Activated CD4-positive, alpha-beta T cell treated with anti-CD3 and anti-CD28 coated beads, Interleukin-2, amount 50 U/mL, for 16 hours (primary cell): ENCODE results near the gene GIMAP5.
"Not testable (repeated sequence)": the region's sequence is repeated elsewhere in the genome, so short reads cannot be mapped to it uniquely, and the experiment has no call there.

Source experiments
- DNase-seq: peaks from one replicate; pipeline ENCODE4 v3.0.0-alpha.2; 2020

Gene GIMAP5

DNA sequence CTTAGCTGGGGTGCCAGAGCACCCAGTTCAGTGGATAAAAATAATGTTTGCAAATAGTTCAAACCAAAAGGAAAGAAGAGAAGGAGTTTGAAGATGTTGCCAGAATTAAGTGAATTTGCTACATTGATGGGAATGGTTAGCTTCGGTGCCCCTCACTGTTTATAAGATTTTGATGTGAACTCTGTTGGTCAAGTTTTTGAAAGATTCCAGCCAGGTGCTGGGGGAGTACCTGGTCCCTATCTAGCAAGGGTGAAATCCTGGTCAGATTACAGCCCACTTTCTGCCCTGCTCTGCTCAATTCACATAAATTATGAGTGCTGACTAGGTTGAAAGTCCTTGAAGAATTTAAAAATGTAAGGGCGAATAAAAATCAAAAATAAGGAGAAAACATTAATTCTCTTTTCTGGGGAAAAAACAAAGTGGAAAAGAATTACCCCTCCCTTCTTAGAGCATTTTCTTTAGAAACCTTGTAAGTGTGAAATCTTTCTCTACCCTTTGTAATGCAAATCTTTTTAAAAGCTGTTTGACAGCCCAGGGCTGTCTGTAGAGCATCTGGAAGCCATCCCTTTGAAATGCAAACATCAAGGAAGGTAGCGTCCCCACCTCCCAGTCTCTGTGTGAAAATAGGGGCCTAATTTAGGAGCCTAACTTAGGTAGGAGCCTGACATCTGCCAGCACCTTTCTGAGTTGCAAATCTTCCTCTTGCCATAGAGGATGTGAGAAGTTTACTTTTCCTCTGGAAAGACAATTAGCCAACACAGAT lies 1.4 kb upstream of the GIMAP5 start:
- DNase-seq: no peak

DNA sequence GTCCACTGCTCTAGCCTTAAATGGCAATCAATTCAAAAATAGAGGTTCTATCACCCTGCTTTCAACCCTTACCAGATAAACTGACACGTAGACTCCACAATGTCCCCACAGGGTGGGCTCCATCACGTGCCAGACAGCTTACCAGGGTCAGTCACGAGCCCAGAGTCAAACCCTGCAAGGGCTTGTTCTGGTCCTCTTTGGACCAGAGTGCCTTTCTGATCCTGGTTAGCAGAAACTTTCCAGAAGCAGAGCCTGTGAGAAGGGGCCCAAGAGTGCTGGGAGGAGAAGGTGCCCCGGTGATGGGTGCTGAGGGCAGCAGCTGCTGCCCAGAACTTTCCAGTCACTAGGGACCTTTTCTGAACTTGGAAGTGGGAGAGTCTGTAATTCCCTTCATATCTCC lies 354 bp upstream of the GIMAP5 start:
- no peak for DNase-seq

DNA sequence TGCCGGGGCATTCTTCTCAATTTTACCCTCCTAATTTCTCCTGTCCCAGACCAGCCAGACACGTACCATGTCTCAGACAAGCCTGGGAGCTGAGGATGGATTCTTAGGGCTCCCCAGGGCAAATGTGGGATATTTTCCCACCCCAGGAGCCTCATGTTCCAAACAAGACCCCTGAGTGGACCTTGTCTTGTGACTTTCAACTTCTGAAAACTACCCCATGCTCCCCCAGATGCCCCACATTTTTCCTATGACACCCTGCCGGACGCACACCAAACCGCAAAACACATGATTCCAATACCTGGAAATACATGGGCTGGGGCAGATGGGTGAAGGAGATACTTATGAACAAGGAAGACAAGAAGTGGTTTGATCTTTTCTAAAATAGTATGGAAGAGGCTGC lies 874 bp downstream of the GIMAP5 start:
- no peak for DNase-seq

DNA sequence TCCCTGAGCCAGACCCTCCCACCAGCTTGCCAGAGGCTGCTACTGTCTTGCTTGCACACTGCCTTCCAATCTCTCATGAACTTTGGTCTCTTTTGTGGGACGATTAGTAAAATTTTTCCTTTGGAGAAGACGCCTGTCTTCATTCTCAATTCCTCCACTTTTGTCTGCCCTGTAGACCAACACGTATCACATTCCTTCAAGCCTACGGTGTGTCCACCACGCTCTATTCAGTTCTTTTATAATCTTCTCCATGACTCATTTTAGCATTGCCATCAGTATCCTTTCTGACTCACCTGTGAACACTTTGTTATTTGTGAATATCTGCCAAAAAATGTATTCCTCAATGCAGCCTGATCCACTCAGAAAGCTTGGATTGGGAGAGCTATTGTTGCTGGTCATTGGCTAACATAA lies 1.4 kb downstream of the GIMAP5 start:
- peak; percentile 57 for DNase-seq

DNA sequence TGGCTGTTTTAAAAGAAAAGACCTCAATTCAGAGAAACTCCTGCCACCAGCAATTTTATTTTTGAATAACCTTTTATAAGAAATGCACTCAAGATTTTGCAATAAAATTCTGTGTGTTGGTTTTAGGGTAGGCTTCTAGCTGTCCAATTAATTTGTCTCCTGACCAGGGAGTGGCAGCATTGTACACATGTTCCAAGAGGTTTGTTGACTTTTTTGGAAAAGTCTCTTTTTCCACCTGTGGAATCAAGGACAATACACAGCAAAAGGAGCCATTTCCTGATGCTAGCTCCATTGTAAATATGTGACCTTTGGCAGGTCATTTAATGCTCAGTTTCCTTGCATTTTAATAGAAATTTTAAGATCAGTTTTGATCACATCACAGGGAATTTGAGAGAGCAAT lies 1.8 kb downstream of the GIMAP5 start:
- no peak for DNase-seq

DNA sequence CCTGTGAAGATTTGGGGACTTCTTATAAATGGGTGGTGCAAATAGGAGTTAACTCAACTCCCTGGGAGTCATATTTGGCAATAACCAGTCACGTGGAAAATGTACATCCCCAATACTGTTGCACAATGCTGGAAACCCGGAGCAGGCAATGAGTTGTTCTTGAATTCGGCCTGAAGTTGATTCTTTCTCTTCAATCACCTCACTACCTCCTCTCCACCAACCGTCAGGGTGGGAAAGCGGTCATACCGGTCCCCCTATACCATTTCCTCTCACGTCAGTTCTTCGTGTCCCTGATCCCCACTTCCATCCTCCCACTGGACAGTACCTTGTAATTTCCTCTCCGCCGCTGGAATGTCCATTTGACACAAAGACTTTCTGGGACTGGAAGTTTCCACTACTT lies 2.8 kb downstream of the GIMAP5 start:
- DNase-seq: no peak

DNA sequence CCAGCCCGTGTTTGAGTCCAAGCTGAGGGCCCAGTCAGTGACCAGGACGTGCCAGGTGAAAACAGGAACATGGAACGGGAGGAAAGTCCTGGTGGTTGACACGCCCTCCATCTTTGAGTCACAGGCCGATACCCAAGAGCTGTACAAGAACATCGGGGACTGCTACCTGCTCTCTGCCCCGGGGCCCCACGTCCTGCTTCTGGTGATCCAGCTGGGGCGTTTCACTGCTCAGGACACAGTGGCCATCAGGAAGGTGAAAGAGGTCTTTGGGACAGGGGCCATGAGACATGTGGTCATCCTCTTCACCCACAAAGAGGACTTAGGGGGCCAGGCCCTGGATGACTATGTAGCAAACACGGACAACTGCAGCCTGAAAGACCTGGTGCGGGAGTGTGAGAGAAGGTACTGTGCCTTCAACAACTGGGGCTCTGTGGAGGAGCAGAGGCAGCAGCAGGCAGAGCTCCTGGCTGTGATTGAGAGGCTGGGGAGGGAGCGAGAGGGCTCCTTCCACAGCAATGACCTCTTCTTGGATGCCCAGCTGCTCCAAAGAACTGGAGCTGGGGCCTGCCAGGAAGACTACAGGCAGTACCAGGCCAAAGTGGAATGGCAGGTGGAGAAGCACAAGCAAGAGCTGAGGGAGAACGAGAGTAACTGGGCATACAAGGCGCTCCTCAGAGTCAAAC lies 5.2 kb downstream of the GIMAP5 start:
- DNase-seq: no peak

DNA sequence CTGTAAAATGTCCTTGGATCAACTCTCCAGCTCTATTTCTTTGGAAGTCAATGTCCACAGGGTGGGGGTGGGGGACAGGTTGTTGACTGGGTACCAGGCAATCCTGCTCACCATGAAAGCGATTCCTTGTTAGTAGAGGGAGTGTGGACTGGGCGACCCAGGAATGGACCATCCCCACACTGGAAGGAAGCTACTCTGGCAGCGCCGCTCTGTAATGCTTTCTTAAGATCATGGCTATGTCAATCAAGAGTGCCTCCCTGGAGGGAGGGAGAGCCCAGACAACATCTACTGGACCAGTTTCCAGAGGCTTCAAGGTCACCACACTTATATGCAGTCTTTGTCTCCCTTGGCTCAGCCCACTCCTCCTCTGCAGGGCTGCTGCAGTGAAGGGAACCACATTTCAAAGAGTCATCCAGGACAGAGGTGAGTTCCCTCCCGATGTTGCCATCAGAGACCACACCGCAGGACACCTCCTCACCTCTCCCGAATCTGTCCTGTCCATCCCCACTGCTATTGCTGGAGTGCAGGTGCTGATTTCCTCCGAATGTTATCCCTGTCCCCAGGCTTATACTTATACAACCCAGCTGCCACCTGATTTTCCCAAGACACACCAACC lies 6.9 kb downstream of the GIMAP5 start:
- DNase-seq: no peak

DNA sequence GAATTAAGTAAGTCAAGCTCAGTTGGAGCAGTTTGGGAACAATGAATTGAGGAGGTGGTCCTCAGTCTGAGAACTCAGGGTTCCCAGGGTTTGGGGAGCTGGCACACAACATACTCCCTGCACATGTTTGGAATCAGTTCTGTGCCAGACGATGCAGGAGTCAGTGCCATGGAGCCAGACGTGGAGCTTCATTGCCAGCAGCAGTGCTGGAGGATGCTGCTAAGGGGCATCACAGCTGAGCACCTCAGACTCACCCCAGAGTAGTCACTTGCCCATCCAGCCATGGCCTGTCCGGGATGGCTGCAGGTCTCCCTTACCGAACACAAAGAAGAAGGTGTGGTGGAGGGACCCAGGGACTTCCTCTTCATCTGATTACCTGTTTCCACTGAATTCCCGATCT lies 7.9 kb downstream of the GIMAP5 start:
- DNase-seq: no peak

DNA sequence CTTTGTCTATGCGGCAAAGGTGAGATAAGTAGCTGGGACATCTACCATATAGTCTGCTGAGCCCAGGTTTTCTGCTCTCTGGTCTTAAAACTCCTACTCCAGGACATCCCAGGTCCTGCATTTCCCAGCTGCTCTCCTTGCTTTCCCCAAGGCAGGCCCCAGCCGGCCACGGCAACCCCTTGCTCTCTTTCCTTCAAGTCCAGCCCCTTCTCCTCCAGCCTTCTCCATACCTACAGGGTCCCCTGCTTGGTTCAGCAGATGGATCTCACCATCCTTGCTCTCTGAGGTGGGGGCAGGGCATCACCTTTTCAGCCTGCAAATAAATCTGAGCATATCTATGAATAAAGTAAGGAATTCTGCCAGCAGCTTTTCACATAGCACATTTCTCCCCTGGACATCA lies 8.7 kb downstream of the GIMAP5 start:
- DNase-seq: no peak

DNA sequence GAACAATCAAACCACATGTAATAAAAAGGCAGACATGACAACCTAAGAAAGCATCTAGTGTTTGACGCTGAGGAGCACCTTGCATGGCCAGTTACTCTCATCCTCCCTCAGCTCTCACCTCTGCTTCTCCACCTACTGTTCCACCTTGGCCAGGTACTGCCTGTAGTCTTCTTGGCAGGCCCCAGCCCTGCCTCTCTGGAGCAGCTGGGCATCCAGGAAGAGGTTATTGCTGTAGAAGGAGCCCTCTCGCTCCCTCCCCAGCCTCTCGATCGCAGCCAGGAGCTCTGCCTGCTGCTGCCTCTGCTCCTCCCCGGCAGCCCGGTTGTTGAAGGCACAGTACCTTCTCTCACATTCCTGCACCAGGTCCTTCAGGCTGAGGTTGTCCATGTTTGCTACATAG lies 9.7 kb downstream of the GIMAP5 start:
- DNase-seq: no peak

DNA sequence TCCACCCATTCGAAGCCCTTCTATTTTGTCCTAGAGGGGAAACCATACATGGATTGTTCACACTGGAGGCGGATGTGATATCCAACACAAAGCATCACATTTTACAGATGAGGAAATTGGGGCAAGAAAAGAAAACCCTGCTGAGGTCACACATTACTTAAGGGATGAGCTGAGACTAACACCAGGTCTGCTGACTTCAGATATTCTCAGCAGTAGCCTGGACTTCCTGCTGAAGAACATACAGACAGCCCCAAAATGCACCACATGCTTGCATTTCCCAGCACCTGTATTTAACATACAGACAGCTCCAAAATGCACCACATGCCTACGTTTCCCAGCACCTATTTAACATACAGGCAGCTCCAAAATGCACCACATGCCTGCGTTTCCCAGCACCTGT lies 11.2 kb downstream of the GIMAP5 start:
- no peak for DNase-seq

DNA sequence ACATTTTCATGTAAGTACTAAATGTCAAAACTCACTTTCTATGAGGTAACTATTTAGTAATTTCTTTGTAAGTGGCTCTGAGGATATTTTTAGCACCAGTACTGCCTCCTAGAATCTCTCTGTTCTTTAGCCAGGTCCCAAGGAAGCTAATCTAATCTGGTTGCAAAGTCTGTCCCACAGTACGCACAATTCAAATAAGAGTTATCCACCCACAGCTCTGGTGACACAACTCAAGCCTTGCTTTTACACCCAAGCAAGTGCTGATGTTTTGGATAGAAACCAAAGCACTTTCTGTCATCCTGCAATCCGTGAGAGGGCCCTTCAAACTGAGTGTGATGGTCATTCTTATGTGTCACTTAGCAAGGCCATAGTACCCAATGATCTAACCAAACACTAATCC lies 14.5 kb downstream of the GIMAP5 start:
- DNase-seq: no peak

DNA sequence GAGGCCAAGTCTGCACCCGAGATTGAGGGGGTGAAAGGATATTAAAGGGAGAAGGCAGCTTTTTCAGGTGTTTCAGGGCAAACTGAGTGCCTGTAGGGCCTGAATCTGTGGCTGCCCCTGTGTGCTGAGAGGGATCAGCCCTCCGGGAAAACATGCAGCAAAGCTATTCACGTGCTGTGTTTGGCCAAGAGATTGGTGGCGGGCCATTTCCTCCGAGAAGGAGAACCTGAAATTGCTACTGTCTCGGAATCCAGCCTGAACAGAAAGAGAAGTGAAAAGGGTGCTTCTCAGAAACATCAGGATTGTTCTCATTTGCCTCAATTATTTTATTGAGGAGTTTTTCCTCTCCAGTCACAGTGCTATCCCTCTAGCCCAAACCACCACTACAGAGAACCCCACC lies 16.0 kb downstream of the GIMAP5 start:
- no peak for DNase-seq

DNA sequence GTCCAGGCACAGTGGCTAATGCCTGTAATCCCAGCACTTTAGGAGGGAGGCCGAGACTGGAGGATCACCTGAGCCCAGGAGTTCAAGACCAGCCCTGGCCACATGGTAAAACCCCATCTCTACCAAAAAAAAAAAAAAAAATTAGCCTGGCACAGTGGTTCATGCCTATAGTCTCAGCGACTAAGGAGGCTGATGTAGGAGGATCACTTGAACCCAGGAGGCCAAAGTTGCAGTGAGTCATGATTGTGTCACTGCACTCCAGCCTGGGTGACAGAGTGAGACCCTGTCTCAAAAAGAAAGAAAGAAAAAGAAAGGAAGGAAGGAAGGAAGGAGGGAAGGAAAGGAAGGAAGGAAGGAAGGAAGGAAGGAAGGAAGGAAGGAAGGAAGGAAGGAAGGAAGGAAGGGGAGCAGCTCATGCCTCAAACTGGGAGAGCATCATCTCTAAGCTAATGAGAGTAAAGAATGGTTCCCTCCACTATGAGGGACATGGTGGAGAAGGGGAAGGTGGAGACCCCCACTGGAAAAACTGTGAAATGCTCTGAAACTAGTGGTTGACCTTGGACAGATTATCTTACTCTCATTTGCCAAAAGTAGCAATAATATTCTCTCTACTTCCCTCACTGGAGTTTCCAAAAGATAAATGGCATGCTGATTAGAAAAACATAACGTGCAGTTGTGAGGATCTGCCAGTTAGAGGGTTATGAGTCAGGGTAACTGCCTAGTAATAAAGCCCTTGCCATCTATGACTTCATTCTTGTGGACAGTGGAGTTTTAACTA lies 16.8 kb downstream of the GIMAP5 start:
- DNase-seq: peak; percentile 78

DNA sequence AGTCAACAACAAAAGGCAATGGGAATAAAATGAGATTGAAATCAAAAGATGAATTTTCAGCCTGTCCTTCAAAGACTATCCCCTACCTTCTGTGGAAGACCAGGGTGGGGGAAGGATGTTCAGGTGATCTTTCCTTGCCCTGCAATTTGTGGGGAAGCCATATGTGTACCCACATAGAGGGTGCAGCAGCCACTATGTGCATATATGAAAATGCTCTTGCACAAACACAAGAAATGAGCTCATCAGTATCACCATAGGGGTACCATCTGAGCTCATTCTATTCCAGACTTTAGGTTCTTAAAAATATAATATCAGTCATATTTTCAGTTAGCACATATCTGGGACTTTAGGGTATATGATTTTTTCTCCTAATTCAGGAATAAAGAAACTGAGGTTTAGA lies 17.7 kb downstream of the GIMAP5 start:
- no peak for DNase-seq

DNA sequence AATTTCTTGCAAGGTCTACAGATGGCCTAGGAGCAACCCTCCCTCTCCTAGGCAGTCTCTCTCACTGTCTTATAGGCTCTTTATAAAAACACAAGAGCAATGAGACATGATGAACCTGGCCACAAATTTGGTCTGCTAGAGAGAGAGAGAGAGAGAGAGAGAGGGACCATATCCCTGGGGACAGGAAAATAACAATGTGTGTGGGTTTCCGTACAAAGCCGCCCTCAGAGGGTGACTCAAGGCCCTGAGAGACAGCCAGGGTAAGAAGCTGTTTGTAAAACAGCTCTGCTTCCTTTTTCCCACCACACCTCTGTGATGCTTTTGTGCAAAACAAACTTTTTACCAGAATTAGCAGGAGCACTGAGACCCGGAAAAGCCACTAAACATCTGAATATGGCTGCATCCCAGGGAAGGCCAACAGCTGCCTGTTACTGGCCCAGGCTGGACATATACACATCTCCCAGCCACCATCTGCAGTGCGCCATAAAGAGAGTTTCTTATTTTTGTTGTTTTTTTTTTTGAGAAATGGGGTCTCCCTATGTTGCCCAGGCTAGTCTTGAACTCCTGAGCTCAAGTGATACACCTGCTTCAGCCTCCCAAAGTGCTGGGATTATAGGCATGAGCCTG lies 18.4 kb downstream of the GIMAP5 start:
- DNase-seq: peak; percentile 87

DNA sequence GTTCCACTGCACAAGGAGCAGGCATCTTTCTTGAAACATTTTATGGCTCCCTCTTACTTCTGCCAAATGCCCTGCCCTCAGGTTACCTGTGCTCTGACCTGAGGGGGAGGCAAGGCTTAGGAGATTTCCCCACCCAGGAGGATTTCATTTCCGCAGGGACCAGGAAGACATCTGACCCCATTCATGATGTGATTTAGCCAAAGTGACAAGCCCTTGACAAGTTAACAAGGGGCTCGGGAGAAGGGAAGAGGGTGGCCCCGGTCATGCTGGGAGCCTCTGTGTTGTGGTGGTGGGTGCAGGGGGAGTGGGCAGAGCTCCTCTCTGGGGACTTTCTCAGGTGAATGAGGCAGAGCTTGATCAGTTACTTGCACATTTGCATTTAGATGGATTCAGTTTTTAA lies 18.9 kb downstream of the GIMAP5 start:
- no peak for DNase-seq

DNA sequence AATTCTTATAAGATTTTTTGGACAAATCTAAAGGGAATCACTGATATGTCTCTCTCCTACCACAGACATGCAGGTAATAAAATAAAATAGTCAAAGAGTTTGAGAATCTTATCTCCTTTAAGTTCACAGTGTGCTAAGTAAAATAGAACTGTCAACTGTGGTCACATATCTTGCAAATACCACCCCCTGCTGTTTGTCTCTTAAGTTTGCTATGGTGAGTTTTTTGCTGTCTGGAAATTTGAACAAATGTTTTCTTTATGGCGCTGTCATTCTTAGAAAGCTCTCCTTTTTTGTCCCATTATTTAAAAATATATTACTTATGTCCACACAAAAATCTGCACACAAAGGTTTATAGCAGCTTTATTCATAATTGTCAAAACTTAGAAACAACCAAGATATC lies 19.6 kb downstream of the GIMAP5 start:
- peak; percentile 69 for DNase-seq

DNA sequence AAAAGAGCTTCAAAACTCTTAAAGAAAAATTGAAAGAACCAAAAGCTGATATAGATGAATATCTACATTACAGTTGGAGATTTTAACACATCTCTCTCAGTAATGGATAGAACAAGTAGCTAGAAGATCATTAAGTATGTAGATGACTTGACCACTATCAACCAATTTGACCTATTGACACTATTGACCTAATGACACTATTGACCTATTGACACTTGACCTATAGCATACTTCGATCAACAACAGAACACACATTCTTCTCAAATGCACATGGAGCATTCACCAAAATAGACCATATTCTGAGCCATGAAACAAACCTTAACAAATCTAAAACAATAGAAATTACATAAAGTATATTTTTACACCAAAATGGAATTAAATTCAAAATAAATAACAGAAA lies 22.3 kb downstream of the GIMAP5 start:
- DNase-seq: no peak

DNA sequence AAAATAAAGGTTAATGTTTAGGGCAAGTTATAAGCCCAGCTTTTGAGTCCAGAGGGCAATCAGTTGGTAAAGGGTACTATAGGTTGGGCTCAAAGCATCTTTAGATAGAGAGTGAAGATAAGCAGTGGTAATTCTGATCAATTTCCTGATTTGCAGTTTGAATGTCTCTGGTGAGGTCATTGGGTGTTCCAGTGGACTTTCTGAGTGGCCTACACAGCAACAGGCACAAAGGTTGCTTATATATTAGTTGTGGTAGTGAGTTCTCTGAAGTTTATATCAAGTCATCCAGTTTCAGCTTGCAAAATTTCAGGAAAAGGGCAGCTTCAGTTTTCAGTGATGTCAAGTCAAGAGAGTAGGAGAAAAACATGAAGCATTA lies 29.1 kb downstream of the GIMAP5 start:
- DNase-seq: no peak

DNA sequence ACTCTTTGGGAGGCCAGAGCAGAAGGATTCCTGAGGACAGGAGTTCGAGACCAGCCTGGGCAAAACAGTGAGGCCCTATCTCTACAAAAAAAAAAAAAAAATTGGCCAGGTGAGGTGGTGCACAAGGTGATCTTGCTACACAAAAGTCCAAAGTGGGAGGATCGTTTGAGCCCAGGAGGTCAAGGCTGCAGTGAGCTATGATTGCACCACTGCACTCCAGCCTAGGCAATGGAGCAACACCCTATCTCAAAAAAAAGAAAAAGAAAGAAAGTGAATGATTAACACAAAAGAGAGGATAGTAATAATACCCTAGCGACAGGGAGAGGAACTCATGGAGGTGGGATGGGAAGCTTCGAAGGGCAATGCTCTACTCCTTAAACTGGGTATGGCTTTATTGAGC lies 32.5 kb downstream of the GIMAP5 start:
- no peak for DNase-seq

DNA sequence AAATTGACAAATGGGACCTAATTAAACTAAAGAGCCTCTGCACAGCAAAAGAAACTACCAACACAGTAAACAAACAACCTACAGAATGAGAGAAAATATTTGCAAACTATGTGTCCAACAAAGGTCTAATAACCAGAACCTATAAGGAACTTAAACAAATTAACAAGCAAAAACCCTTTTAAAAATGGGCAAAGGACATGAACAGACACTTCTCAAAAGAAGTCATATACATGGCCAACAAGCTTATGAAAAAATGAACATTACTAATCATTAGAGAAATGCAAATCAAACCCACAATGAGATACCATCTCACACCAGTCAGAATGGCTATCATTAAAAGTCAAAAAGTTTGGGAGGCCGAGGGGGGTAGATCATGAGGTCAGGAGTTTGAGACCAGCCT lies 36.9 kb downstream of the GIMAP5 start:
- DNase-seq: not testable (repeated sequence)
